HG02938 (cell line): ENCODE data around the gene DDIT4.
"Not testable (repeated sequence)": the region's sequence is repeated elsewhere in the genome, so short reads cannot be mapped to it uniquely, and the experiment has no call there.

Source experiments
- ATAC-seq: cut with Tn5 transposase; IDR thresholded peaks from one replicate; pipeline ENCODE4 v1.9.1; 2021; ENCODE audit warnings: mild to moderate bottlenecking, moderate library complexity; ENCODE audit not compliant: unreplicated experiment

DDIT4 gene, protein sequence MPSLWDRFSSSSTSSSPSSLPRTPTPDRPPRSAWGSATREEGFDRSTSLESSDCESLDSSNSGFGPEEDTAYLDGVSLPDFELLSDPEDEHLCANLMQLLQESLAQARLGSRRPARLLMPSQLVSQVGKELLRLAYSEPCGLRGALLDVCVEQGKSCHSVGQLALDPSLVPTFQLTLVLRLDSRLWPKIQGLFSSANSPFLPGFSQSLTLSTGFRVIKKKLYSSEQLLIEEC

GRCh38 chr10:72273410-72274212 is at the start of gene DDIT4:
Gene DDIT4, plus strand, starts transcription at chr10:72273924. Its CDS starts 293 bp downstream, at chr10:72274217.
- ATAC-seq, result peak; percentile 85

DNA sequence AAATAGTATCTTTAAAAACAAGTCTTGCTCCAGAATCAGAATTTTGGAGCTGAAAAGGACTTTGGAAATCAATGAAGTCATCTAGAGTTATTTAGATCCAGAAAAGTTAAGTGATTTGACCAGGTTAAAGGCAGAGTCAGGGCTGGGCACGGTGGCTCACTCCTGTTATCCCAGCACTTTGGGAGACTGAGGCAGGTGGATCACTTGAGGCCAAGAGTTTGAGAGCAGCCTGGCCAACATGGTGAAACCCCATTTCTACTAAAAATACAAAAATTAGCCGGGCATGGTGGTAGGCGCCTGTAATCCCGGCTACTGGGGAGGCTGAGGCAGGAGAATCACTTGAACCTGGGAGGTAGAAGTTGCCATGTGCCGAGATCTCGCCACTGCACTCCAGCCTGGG is 49.5 kb upstream of the DDIT4 start:
- ATAC-seq, result not testable (repeated sequence)

- ATAC-seq, result no peak
Measured at GRCh38 chr10:72226418-72227027, 47.2 kb upstream of the DDIT4 start.

GRCh38 chr10:72227826-72228225 is 45.9 kb upstream of the DDIT4 start:
- no peak for ATAC-seq

GRCh38 chr10:72228318-72228751 is 45.4 kb upstream of the DDIT4 start:
- no peak for ATAC-seq

GRCh38 chr10:72229261-72230251 is 44.2 kb upstream of the DDIT4 start:
- no peak for ATAC-seq

DNA sequence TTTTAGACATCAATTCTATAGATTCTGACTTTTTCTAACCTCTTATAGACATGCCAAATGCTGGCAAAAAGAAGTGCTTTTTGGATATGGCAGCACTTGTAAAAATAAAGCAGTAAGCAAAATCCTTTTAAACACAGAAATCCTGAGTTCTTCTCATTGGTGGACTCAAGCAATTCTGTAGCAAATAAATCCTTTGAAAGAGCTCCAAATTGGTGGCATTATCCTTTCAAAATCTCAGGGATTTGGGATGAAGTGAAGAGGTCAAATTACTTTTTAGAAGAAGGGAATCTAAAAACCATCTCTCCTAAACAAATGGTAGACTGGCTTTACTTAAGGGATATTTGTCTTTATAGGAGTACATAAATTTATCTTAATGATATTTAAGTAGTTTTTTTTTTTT is 40.1 kb upstream of the DDIT4 start:
- ATAC-seq, result no peak

DNA sequence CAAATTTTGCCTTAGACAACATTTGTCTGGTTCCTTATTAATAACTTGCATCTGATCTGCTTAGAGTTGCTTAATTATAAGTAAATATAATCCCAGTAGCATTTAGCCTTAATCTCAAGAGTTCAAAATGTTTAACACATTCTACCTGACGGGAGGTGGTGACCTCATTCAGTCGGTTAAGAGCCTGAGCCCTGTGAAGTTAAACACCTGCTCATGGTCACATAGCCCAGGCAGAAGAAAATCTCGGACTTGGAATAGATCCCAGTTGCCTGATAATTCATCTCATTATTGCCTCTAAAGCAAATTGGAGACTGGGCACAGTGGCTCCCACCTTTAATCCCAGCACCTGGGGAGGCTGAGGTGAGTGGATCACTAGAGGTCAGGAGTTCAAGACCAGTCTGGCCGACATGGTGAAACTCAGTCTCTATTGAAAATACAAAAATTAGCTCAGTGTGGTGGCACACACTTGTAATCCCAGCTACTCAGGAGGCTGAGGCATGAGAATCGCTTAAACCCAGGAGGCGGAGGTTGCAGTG is 39.1 kb upstream of the DDIT4 start:
- no peak for ATAC-seq

DNA sequence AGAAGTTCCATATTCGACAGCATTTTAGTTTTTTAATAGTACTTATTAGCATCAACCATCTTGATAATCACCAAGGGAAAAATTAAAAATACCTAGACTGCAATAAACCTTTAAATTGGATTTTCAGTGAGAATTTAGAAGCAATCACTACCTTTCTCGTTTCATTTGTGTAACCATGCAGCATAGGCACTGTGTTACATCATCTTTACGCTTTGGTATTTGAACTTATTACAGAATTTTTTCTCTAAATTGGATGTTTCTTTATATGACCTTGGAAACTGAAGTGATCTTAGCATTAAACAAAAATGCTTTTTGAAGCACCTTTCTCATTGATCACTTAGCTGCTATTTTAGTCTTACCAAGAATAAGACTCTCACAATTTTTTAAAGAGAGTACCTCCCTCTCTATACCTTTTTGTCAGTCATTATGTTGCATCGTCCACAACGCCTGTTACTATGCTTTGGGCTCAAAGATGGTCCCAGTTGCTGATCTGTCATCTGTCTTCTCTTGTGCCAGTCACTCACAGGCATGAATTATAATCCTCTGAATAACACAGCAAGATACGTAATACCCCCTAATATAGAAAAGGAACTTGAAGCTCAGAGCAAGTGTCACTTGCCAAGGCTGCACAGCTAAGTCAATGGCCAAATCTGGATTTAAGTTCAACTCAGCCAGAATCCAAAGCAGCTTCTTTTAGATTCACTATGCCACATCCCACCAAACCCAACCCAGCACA is 38.0 kb upstream of the DDIT4 start:
- ATAC-seq, result no peak

DNA sequence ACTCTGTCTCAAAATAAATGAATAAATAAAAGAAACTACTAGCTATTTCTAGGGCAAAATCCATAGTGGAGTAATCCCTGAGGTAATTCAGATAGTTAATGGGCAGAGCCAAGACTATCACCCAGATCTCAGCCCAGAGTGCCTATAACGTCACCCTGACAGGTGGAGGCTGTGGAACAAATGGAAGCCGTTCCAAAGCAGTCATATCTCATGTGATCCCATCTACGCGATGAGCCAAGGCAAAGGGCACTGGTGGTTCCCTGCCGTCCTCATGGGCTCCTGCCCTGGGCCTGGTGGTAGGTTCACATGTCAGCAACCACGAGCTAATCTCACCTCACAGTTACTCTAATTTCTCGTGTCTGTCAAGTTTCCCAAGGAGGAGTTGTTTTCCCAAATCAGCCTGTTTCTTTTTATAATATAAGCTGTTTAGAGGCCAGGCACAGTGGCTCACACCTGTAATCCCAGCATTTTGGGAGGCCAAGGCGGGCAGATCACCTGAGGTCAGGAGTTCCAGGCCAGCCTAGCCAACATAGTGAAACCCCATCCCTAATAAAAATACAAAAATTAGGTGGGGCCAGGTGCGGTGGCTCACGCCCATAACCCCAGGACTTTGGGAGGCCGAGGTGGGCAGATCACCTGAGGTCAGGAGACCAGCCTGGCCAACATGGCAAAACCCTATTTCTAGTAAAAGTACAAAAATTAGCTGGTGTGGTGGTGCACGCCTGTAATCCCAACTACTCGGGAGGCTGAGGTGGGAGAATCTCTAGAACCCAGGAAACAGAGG is 35.1 kb upstream of the DDIT4 start:
- ATAC-seq, result no peak

DNA sequence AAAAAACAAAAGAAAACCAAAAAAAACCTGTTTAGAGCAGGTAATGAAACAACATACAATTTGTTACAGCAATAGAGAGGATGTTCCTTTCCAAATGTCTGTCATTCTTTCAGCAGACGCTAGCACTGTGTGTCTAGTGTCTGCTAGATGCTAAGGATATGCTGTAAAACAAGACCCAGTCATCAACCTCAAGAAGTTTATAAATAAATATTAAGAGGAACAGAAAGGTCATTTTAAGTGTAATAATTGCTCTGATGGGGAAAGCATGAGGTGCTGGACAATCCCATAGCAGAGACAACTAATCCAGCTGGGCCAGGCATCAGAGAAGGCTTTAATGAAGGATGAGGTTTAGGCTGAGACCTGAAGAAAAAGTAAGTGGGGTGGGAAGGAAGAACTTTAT is 34.3 kb upstream of the DDIT4 start:
- ATAC-seq, result no peak

DNA sequence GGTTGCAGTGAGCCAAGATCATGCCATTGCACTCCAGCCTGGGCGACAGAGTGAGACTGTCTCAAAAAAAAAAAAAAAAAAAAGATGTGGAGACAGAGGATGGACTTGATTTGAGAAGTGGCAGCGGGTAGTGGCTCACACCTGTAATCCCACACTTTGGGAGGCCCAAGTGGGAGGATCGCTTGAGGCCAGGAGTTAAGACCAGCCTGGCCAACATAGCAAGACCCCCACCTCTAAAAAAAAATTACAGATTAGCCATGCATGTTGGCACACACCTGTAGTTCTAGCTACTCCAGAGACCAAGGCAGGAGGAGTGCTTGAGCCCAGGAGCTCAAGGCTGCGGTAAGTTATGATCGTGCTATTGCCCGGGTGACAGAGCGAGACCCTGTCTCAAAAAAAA is 33.4 kb upstream of the DDIT4 start:
- ATAC-seq, result no peak

GRCh38 chr10:72241691-72242252 is 32.0 kb upstream of the DDIT4 start:
- ATAC-seq, result no peak

DNA sequence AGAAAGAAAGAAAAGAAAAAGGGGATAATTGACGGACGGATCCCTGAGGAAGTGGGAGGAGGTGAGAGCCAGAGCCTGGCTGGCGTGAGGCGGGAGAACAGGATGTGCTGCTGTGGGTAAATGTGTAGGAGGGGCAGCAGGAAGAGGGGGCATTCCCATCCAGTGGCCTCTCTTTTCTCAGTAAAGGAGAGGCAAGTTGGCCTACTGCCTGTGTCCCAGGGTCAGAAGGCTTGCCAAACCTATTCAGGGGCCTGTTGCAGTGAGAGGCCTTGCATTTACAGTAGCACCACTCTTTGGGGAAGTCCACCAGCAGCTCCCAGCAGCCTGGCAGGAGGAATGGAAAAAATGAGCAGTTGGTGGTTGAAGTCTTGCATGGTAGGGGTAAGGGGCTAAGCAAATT is 31.0 kb upstream of the DDIT4 start:
- ATAC-seq, result no peak

- no peak for ATAC-seq
Measured at GRCh38 chr10:72243822-72244437, 29.8 kb upstream of the DDIT4 start.

DNA sequence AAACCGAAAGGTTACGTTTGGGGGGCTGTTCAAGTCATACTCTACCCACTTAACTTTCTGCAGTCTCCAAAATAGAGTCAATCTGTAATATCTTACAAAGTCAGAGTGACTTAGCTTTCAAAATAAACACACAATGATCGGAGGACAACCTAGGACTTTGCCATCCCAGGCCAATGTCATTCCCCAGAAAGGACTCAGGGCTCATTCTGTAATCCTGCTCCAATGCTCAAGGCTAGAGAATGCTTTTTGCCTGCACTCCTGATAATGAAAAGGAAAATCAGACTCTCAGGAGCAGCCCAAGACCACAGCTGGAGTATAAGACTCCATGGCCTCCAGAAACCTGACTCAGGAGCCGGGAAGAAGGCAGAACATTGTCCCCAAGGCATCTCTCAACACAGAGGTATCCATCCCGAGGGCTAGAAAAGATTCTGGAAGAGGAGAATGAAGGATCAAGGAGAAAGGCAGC is 29.1 kb upstream of the DDIT4 start:
- no peak for ATAC-seq

GRCh38 chr10:72245949-72246525 is 27.7 kb upstream of the DDIT4 start:
- no peak for ATAC-seq
